ENCODE data around the gene GDF10. TPM values are rescaled to one million over a fixed set of nuclear protein-coding genes. Genes with fewer than 3 reads are reported as not detected.
A peak's percentile ranks its signal among the peaks of the same experiment; 100 is the strongest.

The GDF10 gene
- total RNA-seq, 1 experiment from 2014 or later: not detected

- no peaks in the 10 kb centered on the region for H3K36me3 ChIP-seq (ENCODE audit: low read depth, low read length)
- H4K20me1 ChIP-seq (ENCODE audit: low read length): no peaks in the 10 kb centered on the region
- ATAC-seq (no peak), DNase-seq (no peak)
- no peak overlapping the region for H3K27ac ChIP-seq (ENCODE audit: low read length)
- H3F3A ChIP-seq (ENCODE audit: low read length, unreplicated experiment): no peaks in the 10 kb centered on the region
- ChIA-PET CTCF (no interaction called here), POLR2A (ENCODE audit: unreplicated experiment) (no interaction called here)
- BruUV-seq (replicated peaks): no TSS peak
- intact Hi-C loops (cut with micrococcal nuclease): no loop called here
- H3K4me1 ChIP-seq (ENCODE audit: insufficient read depth, low read length): peaks cover 9% of the 10 kb centered on the region
- no peak overlapping the region for H2AFZ ChIP-seq (ENCODE audit: low read length)
- no peaks in the 10 kb centered on the region for H3K9me2 ChIP-seq (replicated peaks; ENCODE audit: low read length)
- no peak overlapping the region for H3K4me3 ChIP-seq (ENCODE audit: low read length)
- no peak for TF ChIP-seq EZH2 (IDR thresholded peaks at IDR 0.05; ENCODE audit: low read length, unreplicated experiment)
- no peak for TF ChIP-seq CTCF (conservative IDR thresholded peaks at IDR 0.05; ENCODE audit: low read depth, low read length)
- TF ChIP-seq EZH2phosphoT487 (IDR thresholded peaks at IDR 0.05; ENCODE audit: borderline replicate concordance, low read length): no peak
- no peaks in the 10 kb centered on the region for H3K79me2 ChIP-seq (ENCODE audit: low read length)
- H3K4me2 ChIP-seq (ENCODE audit: low read length): no peak overlapping the region
- H3K27me3 ChIP-seq (ENCODE audit: low read length): no peaks in the 10 kb centered on the region; the same call in 1 of the 2 replicates
- no peaks in the 10 kb centered on the region for H3K9me3 ChIP-seq (ENCODE audit: low read length)
- no peak overlapping the region for H3K9ac ChIP-seq (ENCODE audit: low read length)
Measured at GRCh38 chr10:47316131-47316530, 16.1 kb downstream of the GDF10 start.

DNA sequence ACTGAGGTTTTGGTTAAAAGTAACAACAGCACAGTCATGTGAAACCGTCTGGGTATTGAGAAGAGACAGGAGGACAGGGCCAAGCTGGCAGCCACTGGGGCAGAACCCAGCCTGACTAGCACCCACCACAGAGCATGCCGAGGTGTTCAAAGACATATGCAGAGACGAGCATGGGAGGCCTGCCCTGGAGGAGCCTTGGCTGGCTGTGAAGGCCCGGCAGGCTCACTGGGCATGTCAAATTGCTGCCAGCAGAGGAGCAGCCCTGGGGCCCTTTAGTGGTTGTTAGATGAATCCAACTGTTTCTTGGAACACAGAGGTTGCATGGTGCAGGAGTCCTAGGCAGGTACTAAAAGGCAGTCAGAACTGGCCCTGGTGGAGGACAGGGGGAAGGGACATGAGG is 17.3 kb downstream of the GDF10 start:
- H4K20me1 ChIP-seq (ENCODE audit: low read length): no peaks in the 10 kb centered on the region
- DNase-seq (no peak), ATAC-seq (no peak)
- no peaks in the 10 kb centered on the region; the same call in 1 of the 2 replicates for H3K27me3 ChIP-seq (ENCODE audit: low read length)
- H3K4me3 ChIP-seq (ENCODE audit: low read length): no peak overlapping the region
- no peaks in the 10 kb centered on the region for H3K9me3 ChIP-seq (ENCODE audit: low read length)
- BruUV-seq (replicated peaks): no TSS peak
- ChIA-PET POLR2A (ENCODE audit: unreplicated experiment) (no interaction called here), CTCF (no interaction called here)
- no peaks in the 10 kb centered on the region for H3F3A ChIP-seq (ENCODE audit: low read length, unreplicated experiment)
- intact Hi-C loops (cut with micrococcal nuclease): no loop called here
- no peaks in the 10 kb centered on the region for H3K4me1 ChIP-seq (ENCODE audit: insufficient read depth, low read length)
- no peaks in the 10 kb centered on the region for H3K79me2 ChIP-seq (ENCODE audit: low read length)
- H3K9me2 ChIP-seq (replicated peaks; ENCODE audit: low read length): no peaks in the 10 kb centered on the region
- TF ChIP-seq EZH2phosphoT487 (IDR thresholded peaks at IDR 0.05; ENCODE audit: borderline replicate concordance, low read length): no peak
- no peak for TF ChIP-seq CTCF (conservative IDR thresholded peaks at IDR 0.05; ENCODE audit: low read depth, low read length)
- no peak for TF ChIP-seq EZH2 (IDR thresholded peaks at IDR 0.05; ENCODE audit: low read length, unreplicated experiment)
- no peak overlapping the region for H3K27ac ChIP-seq (ENCODE audit: low read length)
- H2AFZ ChIP-seq (ENCODE audit: low read length): no peak overlapping the region
- no peak overlapping the region for H3K9ac ChIP-seq (ENCODE audit: low read length)
- no peak overlapping the region for H3K4me2 ChIP-seq (ENCODE audit: low read length)
- H3K36me3 ChIP-seq (ENCODE audit: low read depth, low read length): no peaks in the 10 kb centered on the region

DNA sequence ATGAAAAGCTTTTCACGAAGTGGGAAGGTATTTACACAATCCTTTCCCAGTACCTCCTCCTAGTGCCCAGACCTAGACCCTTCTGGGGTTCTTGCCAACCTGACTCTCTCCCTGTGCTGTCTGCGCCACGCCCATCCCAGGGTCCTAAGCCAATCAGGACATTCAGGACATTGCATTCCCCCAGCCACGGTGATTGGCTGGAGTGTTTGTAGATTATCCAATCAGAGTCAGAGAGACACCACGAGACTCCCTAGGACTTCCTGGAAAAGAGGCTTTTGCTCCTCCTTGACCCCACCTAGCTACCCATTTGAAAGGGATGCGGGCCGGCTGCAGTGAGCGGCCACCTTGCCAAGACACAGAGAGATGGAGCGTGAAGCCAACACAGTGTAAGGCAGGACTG is 18.7 kb downstream of the GDF10 start:
- H3K9me3 ChIP-seq (ENCODE audit: low read length): no peaks in the 10 kb centered on the region
- no peaks in the 10 kb centered on the region for H3F3A ChIP-seq (ENCODE audit: low read length, unreplicated experiment)
- H3K79me2 ChIP-seq (ENCODE audit: low read length): no peaks in the 10 kb centered on the region
- intact Hi-C loops (cut with micrococcal nuclease): no loop called here
- no TSS peak for BruUV-seq (replicated peaks)
- H3K36me3 ChIP-seq (ENCODE audit: low read depth, low read length): no peaks in the 10 kb centered on the region
- H3K4me1 ChIP-seq (ENCODE audit: insufficient read depth, low read length): no peaks in the 10 kb centered on the region
- H3K9ac ChIP-seq (ENCODE audit: low read length): no peak overlapping the region
- ChIA-PET POLR2A (ENCODE audit: unreplicated experiment) (no interaction called here), CTCF (no interaction called here)
- no peak overlapping the region for H3K27ac ChIP-seq (ENCODE audit: low read length)
- H3K9me2 ChIP-seq (replicated peaks; ENCODE audit: low read length): no peaks in the 10 kb centered on the region
- H2AFZ ChIP-seq (ENCODE audit: low read length): no peak overlapping the region
- TF ChIP-seq EZH2 (IDR thresholded peaks at IDR 0.05; ENCODE audit: low read length, unreplicated experiment) (no peak), CTCF (conservative IDR thresholded peaks at IDR 0.05; ENCODE audit: low read depth, low read length) (no peak), EZH2phosphoT487 (IDR thresholded peaks at IDR 0.05; ENCODE audit: borderline replicate concordance, low read length) (no peak)
- peak; percentile 20 for DNase-seq
- no peak for ATAC-seq
- H3K4me3 ChIP-seq (ENCODE audit: low read length): no peak overlapping the region
- H4K20me1 ChIP-seq (ENCODE audit: low read length): no peaks in the 10 kb centered on the region
- no peak overlapping the region for H3K4me2 ChIP-seq (ENCODE audit: low read length)
- no peaks in the 10 kb centered on the region; the same call in 1 of the 2 replicates for H3K27me3 ChIP-seq (ENCODE audit: low read length)
